HCT116 (cell line): ENCODE results near the gene GFI1B.

Source experiments
- CTCF ChIP-seq, 3 experiments: fragments of 200-600 bp in 1 of 3; sonication (generic) in 1 of 3; IDR thresholded peaks in 2 of 3; conservative IDR thresholded peaks in 1 of 3; 2 replicates each; pipeline ENCODE4 v1.5.1; 2012 to 2017; ENCODE audit warnings: low read depth in 2 of 3, low read length in 2 of 3, antibody characterized with exemption in 1 of 3, borderline replicate concordance in 1 of 3, control low read depth in 1 of 3, mild to moderate bottlenecking in 1 of 3, mixed read lengths in 1 of 3, mixed run types in 1 of 3, moderate library complexity in 1 of 3; ENCODE audit not compliant: insufficient read depth in 1 of 3
- EZH2phosphoT487 ChIP-seq: fragments of 200-600 bp; IDR thresholded peaks from 2 replicates; pipeline ENCODE4 v1.6.1; 2018; ENCODE audit warnings: antibody characterized with exemption, borderline replicate concordance
- YY1 ChIP-seq: IDR thresholded peaks from 2 replicates; pipeline ENCODE4 v1.6.1; 2011; ENCODE audit warnings: low read length, low read depth, moderate library complexity, mild to moderate bottlenecking; ENCODE audit not compliant: insufficient replicate concordance; ENCODE audit errors: extremely low read depth
- ZBTB33 ChIP-seq: IDR thresholded peaks from 2 replicates; pipeline ENCODE4 v1.6.1; 2011; ENCODE audit warnings: mild to moderate bottlenecking, low read length, moderate library complexity; ENCODE audit not compliant: insufficient replicate concordance; ENCODE audit errors: extremely low read depth
- TF ChIP-seq, protein P1 (sequence below): IDR thresholded peaks from 2 replicates; pipeline ENCODE4 v1.6.1; 2012

- TF ChIP-seq, protein P1, sequence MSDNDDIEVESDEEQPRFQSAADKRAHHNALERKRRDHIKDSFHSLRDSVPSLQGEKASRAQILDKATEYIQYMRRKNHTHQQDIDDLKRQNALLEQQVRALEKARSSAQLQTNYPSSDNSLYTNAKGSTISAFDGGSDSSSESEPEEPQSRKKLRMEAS, result no peak
- TF ChIP-seq YY1 (no peak), EZH2phosphoT487 (no peak), CTCF (IDR thresholded peaks at IDR 0.05 in 2 of 3, conservative IDR thresholded peaks at IDR 0.05 in 1 of 3; ENCODE audit: borderline replicate concordance in 1 of 3, insufficient read depth in 1 of 3, low read depth in 2 of 3, low read length in 2 of 3) (no peak), ZBTB33 (no peak)
Observed at GRCh38 chr9:133008406-133008805, 29.9 kb downstream of the GFI1B start.
